ENCODE data around the gene DNAH17.

The DNAH17 gene

GRCh38 chr17:78544881-78545755 is 32.1 kb downstream of the DNAH17 start:
- no peak for DNase-seq

- no peak for DNase-seq
These were observed 35.5 kb downstream of the DNAH17 start for GRCh38 chr17:78541488-78542206.

GRCh38 chr17:78539781-78540180 is 37.4 kb downstream of the DNAH17 start:
- no peak for DNase-seq

GRCh38 chr17:78538033-78538776 is 39.0 kb downstream of the DNAH17 start:
- no peak for DNase-seq

GRCh38 chr17:78537217-78537860 is 39.9 kb downstream of the DNAH17 start:
- DNase-seq: no peak

GRCh38 chr17:78535273-78536197 is 41.7 kb downstream of the DNAH17 start:
- DNase-seq: no peak

GRCh38 chr17:78534492-78535272 is 42.5 kb downstream of the DNAH17 start:
- no peak for DNase-seq

GRCh38 chr17:78532922-78533640 is 44.1 kb downstream of the DNAH17 start:
- DNase-seq: no peak

- no peak for DNase-seq
These were observed 44.9 kb downstream of the DNAH17 start for GRCh38 chr17:78532311-78532710.

- no peak for DNase-seq
These were observed 46.5 kb downstream of the DNAH17 start for GRCh38 chr17:78530675-78531074.

GRCh38 chr17:78529871-78530670 is 47.1 kb downstream of the DNAH17 start:
- DNase-seq: no peak

- no peak for DNase-seq
These were observed 47.9 kb downstream of the DNAH17 start for GRCh38 chr17:78529251-78529650.

GRCh38 chr17:78528541-78528940 is 48.7 kb downstream of the DNAH17 start:
- no peak for DNase-seq

GRCh38 chr17:78527345-78527744 is 49.9 kb downstream of the DNAH17 start:
- DNase-seq: no peak

- DNase-seq: no peak
These were observed 50.8 kb downstream of the DNAH17 start for GRCh38 chr17:78526231-78527025.

- no peak for DNase-seq
These were observed 51.6 kb downstream of the DNAH17 start for GRCh38 chr17:78525511-78526160.

- DNase-seq: no peak
These were observed 52.2 kb downstream of the DNAH17 start for GRCh38 chr17:78524870-78525510.

All from activated CD4-positive, CD25-positive, alpha-beta regulatory T cell treated with anti-CD3 and anti-CD28 coated beads, Interleukin-2, amount 50 U/mL, for 72 hours (primary cell).